Measurements from ENCODE around the gene GNB1L.

DNA sequence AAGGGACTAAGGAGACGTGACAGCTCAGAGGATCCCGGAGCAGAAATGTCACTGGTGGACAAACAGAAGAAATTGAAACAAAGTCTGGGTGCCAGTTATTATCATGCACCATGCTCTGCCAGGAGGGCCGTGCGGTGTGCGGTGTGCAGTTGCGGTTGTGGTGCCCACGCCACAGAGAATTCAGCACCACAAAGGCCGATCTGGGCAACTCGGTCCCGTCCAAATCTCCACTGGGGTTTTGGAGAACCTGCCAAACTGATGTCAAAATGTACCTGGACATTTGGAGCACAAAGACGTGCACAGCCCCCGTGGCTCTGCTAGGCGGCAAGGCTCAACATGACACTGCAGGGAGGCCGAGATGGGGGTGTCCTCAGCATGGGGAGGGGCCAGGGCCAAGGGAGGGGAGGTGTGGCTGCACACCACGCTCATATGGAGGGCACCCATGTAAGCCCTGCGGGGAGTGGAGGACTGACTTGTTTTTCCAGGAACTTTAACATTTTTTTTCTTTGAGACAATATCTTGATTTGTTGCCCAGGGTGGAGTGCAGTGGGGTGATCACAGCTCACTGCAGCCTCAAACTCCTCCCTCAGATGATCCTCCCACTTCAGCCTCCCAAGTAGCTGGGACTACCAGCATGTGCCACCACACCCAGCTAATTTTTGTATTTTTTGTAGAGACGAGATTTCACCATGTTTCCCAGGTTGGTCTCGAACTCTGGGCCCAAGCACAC is 39.4 kb downstream of the GNB1L start:
- no peak for TF ChIP-seq EZH2 (IDR thresholded peaks at IDR 0.05; ENCODE audit: borderline replicate concordance, low read length)
- TF ChIP-seq, protein P1, sequence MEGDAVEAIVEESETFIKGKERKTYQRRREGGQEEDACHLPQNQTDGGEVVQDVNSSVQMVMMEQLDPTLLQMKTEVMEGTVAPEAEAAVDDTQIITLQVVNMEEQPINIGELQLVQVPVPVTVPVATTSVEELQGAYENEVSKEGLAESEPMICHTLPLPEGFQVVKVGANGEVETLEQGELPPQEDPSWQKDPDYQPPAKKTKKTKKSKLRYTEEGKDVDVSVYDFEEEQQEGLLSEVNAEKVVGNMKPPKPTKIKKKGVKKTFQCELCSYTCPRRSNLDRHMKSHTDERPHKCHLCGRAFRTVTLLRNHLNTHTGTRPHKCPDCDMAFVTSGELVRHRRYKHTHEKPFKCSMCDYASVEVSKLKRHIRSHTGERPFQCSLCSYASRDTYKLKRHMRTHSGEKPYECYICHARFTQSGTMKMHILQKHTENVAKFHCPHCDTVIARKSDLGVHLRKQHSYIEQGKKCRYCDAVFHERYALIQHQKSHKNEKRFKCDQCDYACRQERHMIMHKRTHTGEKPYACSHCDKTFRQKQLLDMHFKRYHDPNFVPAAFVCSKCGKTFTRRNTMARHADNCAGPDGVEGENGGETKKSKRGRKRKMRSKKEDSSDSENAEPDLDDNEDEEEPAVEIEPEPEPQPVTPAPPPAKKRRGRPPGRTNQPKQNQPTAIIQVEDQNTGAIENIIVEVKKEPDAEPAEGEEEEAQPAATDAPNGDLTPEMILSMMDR (conservative IDR thresholded peaks at IDR 0.05 in 1 of 2, IDR thresholded peaks at IDR 0.05 in 1 of 2; ENCODE audit: extremely low read depth in 1 of 2, insufficient read depth in 1 of 2, low read depth in 1 of 2, low read length in 2 of 2), result no peak
